Small intestine (tissue), 7 donors: ENCODE measurements around the gene KCNA10. TPM values are rescaled to one million over a fixed set of nuclear protein-coding genes. Genes with fewer than 3 reads are reported as not detected.
A peak's percentile ranks its signal among the peaks of the same experiment; 100 is the strongest.

ENCODE experiments used
- DNase-seq, 2 donors: peaks; one replicate each; pipeline versions ENCODE4 v3.0.0 to v3.0.0-alpha.2; 2013
- FAIRE-seq: peaks from 2 replicates; lab custom pipeline; 2012; peaks lifted over from hg19 to GRCh38; lab: Jason Lieb, UNC
- H3K27ac ChIP-seq, 3 donors: one replicate each; pipeline ENCODE4 v1.5.1; 2013; ENCODE audit warnings: low read length in 2 of 3, mild to moderate bottlenecking in 2 of 3, control low read depth in 1 of 3, inconsistent platforms in 1 of 3, low read depth in 1 of 3, moderate library complexity in 1 of 3
- H3K27me3 ChIP-seq, 3 donors: one replicate each; pipeline ENCODE4 v1.6.1; 2013; ENCODE audit warnings: low read length in 3 of 3, inconsistent platforms in 1 of 3; ENCODE audit not compliant: control insufficient read depth in 3 of 3, insufficient read depth in 3 of 3
- H3K36me3 ChIP-seq, 3 donors: one replicate each; pipeline ENCODE4 v1.6.1; 2013; ENCODE audit warnings: low read length in 3 of 3, inconsistent platforms in 1 of 3, low read depth in 1 of 3, mild to moderate bottlenecking in 1 of 3, moderate library complexity in 1 of 3; ENCODE audit not compliant: control insufficient read depth in 3 of 3, insufficient read depth in 2 of 3
- H3K4me1 ChIP-seq, 3 donors: one replicate each; pipeline ENCODE4 v1.6.1; 2013; ENCODE audit warnings: low read length in 2 of 3, inconsistent platforms in 1 of 3, low read depth in 1 of 3, mild to moderate bottlenecking in 1 of 3, moderate library complexity in 1 of 3; ENCODE audit not compliant: control insufficient read depth in 3 of 3, insufficient read depth in 2 of 3
- H3K4me3 ChIP-seq, 3 donors: one replicate each; pipeline ENCODE4 v1.5.1; 2013; ENCODE audit warnings: low read length in 3 of 3, control low read depth in 1 of 3, inconsistent platforms in 1 of 3, low read depth in 1 of 3, mild to moderate bottlenecking in 1 of 3, moderate library complexity in 1 of 3
- H3K9me3 ChIP-seq, 2 donors: one replicate each; pipeline ENCODE4 v1.6.1; 2013; ENCODE audit warnings: low read depth in 1 of 2, low read length in 1 of 2; ENCODE audit not compliant: control insufficient read depth in 2 of 2, insufficient read depth in 1 of 2
- WGBS, 3 donors: extraction: QIAGEN DNeasy Blood & Tissue Kit; methylation state at CpG; one replicate each; pipeline ENCODE4 v1.1.7; 2013; 5-methylcytosine and 5-hydroxymethylcytosine counted together
- polyA plus RNA-seq, 4 donors: library from polyadenylated mRNA; stranded (reverse) in 3 of 4; unstranded in 1 of 4; fragments of 200-250 nt in 3 of 4; fragments of 120-200 nt in 1 of 4; gene quantifications; one replicate each; pipeline versions ENCODE4 v1.2.1 to v1.2.3, GENCODE V29; 2013
- donor health status: healthy with polysubstance abuse.
- donor health status: control.
- donor health status: control.
- donor health status: Bipolar disorder and iron deficiency.
- donor health status: healthy.

The KCNA10 gene
- polyA plus RNA-seq, 4 donors, result not detected

DNA sequence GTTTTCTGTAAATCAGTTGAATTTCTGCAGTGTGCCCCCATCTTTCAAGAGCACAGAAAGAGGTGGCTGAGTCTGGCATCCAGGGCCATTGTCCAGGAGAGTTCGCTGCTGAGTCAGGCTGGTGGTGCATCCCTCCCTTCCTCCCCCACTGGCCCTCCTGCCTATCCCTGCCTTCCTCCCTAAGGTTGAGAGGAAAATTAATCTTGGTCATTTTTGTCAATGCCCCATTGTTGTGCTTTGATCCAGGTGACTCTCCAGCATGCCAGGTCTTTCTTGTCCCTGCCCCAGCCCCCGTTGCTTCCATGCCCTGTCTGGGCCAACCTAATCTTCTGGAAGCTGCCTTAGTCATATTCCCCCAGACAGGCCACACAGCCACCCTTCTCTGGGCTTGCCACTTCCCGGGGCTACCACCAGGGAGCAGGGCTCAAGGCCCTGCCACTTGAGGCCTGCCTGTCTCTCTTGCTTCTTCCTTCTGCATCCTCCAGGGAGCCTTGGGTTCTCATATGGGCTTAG, 41.5 kb downstream of the KCNA10 start:
- Histone ChIP-seq H3K4me3 (no peak overlapping the region), H3K27ac (peak overlapping the region in 1 of 3 donors; percentile 63), H3K9me3 (no peaks in the 10 kb centered on the region), H3K4me1 (peaks cover 0 to 15% (median 0%) of the 10 kb centered on the region in 3 donors), H3K36me3 (no peaks in the 10 kb centered on the region), H3K27me3 (no peaks in the 10 kb centered on the region)
- 15 to 59% (median 44%) methylated on average over 3 of the region's 3 CpGs for WGBS, 3 donors
- peak in 1 of 2 donors; percentile 10 for DNase-seq
- no peak for FAIRE-seq

DNA sequence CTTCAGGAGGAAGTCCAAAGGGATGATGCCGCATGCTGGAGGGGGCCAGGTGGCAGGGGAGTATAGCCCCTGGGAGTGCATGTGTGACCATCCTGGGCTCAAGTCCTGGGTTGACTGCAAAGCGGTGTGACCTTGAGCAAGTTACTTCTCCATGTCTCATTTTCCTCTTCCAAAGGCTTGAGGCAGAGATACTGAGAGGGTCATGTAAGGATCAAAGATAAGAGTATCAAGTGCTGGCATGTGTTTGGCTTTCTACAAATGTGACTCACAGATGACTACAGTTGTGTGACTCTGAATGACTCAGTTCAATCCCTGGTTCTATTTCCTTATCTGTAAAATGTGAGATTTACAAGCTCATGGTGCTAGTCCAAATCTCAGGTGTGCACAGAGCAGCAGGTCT, 41.9 kb downstream of the KCNA10 start:
- FAIRE-seq, result no peak
- WGBS, 3 donors, result 27 to 69% (median 51%) methylated on average over 2 of the region's 2 CpGs
- H3K27ac ChIP-seq, result peak overlapping the region in 2 of 3 donors; percentile 8 to 63
- no peaks in the 10 kb centered on the region for H3K36me3 ChIP-seq
- no peaks in the 10 kb centered on the region for H3K9me3 ChIP-seq
- DNase-seq, result peak; percentile 62 to 93
- peaks cover 0 to 15% (median 0%) of the 10 kb centered on the region in 3 donors for H3K4me1 ChIP-seq
- H3K4me3 ChIP-seq, result no peak overlapping the region
- no peaks in the 10 kb centered on the region for H3K27me3 ChIP-seq

DNA sequence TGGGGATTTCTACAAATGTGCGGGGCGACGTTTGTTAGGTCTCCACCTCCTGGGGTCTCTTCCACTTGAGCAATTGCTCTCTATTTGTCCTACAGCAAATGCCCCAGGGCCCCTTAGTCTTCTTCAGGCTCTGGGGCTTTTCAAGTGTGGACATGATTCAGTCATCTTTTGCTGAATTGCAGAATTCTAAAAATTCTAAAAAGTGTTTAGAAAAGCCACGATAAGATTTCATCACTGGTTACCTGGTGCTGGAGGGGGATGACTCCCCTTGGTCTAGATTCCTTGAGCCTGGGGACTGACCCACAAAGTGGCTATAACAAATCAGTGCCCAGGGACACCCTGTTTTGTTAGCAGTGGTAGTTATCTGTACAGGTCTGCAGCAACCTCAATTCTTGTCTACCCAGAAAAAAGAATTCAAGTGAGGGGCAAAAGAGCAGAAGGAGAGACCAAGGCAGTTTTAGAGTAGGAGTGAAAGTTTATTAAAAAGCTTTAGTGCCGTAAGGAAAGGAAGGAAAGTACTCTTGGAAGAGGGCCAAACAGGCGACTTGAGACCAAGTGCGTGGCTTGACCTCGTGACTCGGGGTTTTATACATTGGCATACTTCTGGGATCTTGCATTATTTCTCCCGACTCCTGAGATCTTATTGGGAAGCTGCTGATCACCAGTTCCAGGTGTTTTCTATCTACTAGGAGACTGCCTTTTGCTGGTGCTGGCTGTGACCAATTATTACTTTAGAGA, 42.8 kb downstream of the KCNA10 start:
- DNase-seq, result peak in 1 of 2 donors; percentile 34
- H3K36me3 ChIP-seq, result no peaks in the 10 kb centered on the region
- H3K4me3 ChIP-seq, result no peak overlapping the region
- no peaks in the 10 kb centered on the region for H3K9me3 ChIP-seq
- WGBS, 3 donors, result 38 to 46% (median 46%) methylated on average over 10 of the region's 10 CpGs
- H3K4me1 ChIP-seq, result peaks cover 0 to 15% (median 0%) of the 10 kb centered on the region in 3 donors
- H3K27me3 ChIP-seq, result no peaks in the 10 kb centered on the region
- FAIRE-seq, result no peak
- no peak overlapping the region for H3K27ac ChIP-seq

DNA sequence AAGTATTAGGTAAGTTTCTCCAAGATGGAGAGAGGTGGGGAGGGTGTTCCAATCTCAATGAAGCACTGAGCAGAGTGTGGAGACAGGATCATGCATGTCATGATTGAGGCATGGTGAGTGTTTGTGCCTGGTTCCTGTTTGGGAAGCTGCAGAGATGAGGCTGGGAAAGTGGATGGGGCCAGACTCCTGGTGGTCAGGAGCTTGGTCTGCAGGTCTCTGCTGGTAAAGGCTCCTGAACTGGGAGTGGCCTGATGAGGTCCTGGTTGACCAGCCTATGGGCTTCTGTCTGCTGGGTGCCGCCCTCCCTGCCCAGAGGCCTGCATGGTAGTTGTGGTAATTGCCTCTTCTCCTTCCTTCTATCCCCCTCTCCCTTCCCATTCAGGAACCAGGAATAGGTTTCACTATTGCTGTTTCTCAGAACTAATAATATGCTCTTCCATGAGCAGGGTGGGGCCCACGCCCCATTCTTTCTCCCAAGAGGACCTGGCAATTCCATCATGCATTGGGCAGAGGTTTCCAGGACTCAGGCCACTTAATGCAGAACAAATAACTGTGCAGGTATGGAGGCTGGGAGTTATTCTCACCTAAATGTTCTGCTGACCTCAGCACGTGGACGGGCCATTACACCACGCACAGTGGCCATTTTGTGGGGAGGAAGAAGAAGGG, 43.5 kb downstream of the KCNA10 start:
- FAIRE-seq, result no peak

DNA sequence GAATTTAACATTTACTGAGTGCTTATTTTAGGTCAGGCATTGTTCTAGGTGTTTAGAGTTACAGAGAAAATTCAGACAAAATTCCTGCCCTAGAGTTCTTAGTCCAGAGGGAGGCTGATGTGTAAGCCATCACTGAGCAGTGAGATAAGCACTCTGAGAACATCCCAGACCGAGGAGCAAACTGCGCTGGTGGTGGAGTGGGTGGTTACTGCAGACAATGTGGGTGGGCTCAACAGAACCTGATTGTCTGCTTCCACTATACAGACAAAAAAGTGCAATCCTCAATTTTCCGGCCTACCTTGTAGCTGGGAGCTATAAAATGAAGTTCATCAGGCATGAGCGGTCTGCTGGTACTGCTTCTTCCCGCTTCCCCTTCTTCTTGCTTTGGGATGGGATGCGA, 44.5 kb downstream of the KCNA10 start:
- Histone ChIP-seq H3K9me3 (no peaks in the 10 kb centered on the region), H3K27me3 (no peaks in the 10 kb centered on the region), H3K27ac (no peak overlapping the region), H3K36me3 (no peaks in the 10 kb centered on the region), H3K4me1 (peaks cover 0 to 15% (median 0%) of the 10 kb centered on the region in 3 donors), H3K4me3 (no peak overlapping the region)
- FAIRE-seq, result no peak
- WGBS, 3 donors, result 91 to 100% (median 91%) methylated on average over 6 of the region's 6 CpGs
- DNase-seq, result no peak

More for the DNA sequence above, 43.5 kb downstream of the KCNA10 start:
- Histone ChIP-seq H3K9me3 (no peaks in the 10 kb centered on the region), H3K4me3 (no peak overlapping the region), H3K36me3 (no peaks in the 10 kb centered on the region), H3K27ac (no peak overlapping the region), H3K4me1 (peaks cover 0 to 15% (median 0%) of the 10 kb centered on the region in 3 donors), H3K27me3 (no peaks in the 10 kb centered on the region)
- WGBS, 3 donors, result 86 to 92% (median 87%) methylated on average over 5 of the region's 5 CpGs
- DNase-seq, result peak in 1 of 2 donors; percentile 8

DNA sequence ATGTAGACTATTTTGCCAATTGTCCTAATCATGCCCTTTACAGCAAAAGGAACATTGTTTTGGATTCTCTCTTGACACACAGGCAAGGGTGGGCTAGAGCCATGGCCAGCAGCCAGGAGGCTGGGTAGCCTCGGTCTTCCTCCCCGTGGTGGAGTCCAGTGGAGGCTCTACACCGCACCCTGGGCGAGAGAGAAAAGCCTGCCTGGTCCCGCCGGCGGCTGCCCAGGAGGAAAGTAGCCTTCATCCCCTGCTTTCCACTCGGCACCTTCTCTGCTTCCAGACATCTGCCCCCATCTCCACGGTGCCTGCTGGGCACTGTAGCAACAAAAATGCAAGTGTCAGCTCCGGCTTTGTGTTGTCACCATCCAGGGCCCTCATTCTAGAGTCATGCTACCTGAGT, 46.4 kb downstream of the KCNA10 start:
- no peaks in the 10 kb centered on the region for H3K27me3 ChIP-seq
- H3K4me1 ChIP-seq, result peaks cover 0 to 4% (median 0%) of the 10 kb centered on the region in 3 donors
- DNase-seq (no peak), FAIRE-seq (no peak)
- no peak overlapping the region for H3K27ac ChIP-seq
- H3K36me3 ChIP-seq, result no peaks in the 10 kb centered on the region
- H3K4me3 ChIP-seq, result no peak overlapping the region
- 79 to 81% (median 79%) methylated on average over 10 of the region's 10 CpGs for WGBS, 3 donors
- H3K9me3 ChIP-seq, result no peaks in the 10 kb centered on the region

DNA sequence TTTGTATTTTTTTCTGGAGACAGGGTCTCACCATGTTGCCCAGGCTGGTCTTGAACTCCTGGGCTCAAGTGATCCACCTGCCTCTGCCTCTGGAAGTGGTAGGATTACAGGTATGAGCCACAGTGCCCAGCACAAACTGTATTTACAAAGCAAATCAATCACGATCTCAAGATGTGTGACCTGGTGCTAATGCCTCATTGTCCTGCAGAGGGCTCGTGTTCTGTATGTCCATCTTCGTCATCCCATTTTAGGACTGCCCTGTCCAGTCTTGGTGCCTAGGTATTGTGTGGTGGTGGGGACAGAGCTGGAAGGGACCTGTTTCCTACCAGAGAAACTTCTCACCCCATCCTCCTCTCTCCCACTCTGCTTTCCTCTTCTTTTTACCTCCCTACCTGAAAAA, 47.8 kb downstream of the KCNA10 start:
- DNase-seq (no peak), FAIRE-seq (no peak)
- no peaks in the 10 kb centered on the region for H3K27me3 ChIP-seq
- H3K36me3 ChIP-seq, result no peaks in the 10 kb centered on the region
- no peak overlapping the region for H3K4me3 ChIP-seq
- no peaks in the 10 kb centered on the region for H3K9me3 ChIP-seq
- no peak overlapping the region for H3K27ac ChIP-seq
- H3K4me1 ChIP-seq, result no peaks in the 10 kb centered on the region
- WGBS, 3 donors, result 56 to 69% (median 60%) methylated on average over 3 of the region's 3 CpGs
